SJCRH30 (cell line): ENCODE data around the gene KCNT2. TPM values are rescaled to one million over a fixed set of nuclear protein-coding genes. Genes with fewer than 3 reads are reported as not detected.
"Not testable (repeated sequence)": the region's sequence is repeated elsewhere in the genome, so short reads cannot be mapped to it uniquely, and the experiment has no call there.

Experiments used
- DNase-seq, 2 experiments: peaks; one replicate each; pipeline ENCODE4 v3.0.0-alpha.2; 2015 to 2020
- H3K27ac ChIP-seq: fragments of 250-450 bp; sonication (Bioruptor Pico); 2 replicates; pipeline ENCODE4 v1.5.1; 2020; ENCODE audit warnings: mild to moderate bottlenecking, moderate library complexity
- H3K27me3 ChIP-seq: fragments of 250-450 bp; sonication (Bioruptor Pico); 2 replicates; pipeline ENCODE4 v1.5.1; 2020; ENCODE audit warnings: mild to moderate bottlenecking, moderate library complexity
- H3K36me3 ChIP-seq: fragments of 250-450 bp; sonication (Bioruptor Pico); 2 replicates; pipeline ENCODE4 v1.5.1; 2020; ENCODE audit warnings: mild to moderate bottlenecking, moderate library complexity
- H3K4me1 ChIP-seq: fragments of 250-450 bp; sonication (Bioruptor Pico); 2 replicates; pipeline ENCODE4 v1.5.1; 2020; ENCODE audit warnings: mild to moderate bottlenecking, moderate library complexity
- H3K4me3 ChIP-seq: fragments of 250-450 bp; sonication (Bioruptor Pico); 2 replicates; pipeline ENCODE4 v1.5.1; 2020; ENCODE audit warnings: mild to moderate bottlenecking, moderate library complexity
- H3K9me3 ChIP-seq: fragments of 250-450 bp; sonication (Bioruptor Pico); replicated peaks from 2 replicates; pipeline ENCODE4 v1.5.1; 2020; ENCODE audit warnings: mild to moderate bottlenecking, moderate library complexity
- total RNA-seq: library from RNA; depleted of rRNA; stranded (reverse); fragments of >200 nt; shearing (Covaris generic); gene quantifications from 2 replicates; pipeline ENCODE4 v1.2.3, GENCODE V29; 2014; rRNA removed

Gene KCNT2
- 1.3 and 2.7 TPM in 2 replicates for total RNA-seq

GRCh38 chr1:196608390-196609369 lies at the start of gene KCNT2:
Gene KCNT2, minus strand, starts transcription at chr1:196608440. Its CDS starts 131 bp downstream, at chr1:196608309.
- Histone ChIP-seq H3K9me3 (no peaks in the 10 kb centered on the region), H3K27ac (peak within 1 kb of the TSS; percentile 56), H3K4me3 (peak within 1 kb of the TSS; percentile 57), H3K4me1 (no peaks in the 10 kb centered on the region), H3K36me3 (no peaks in the 10 kb centered on the region), H3K27me3 (no peaks in the 10 kb centered on the region)
- peak; percentile 74 to 78 for DNase-seq

GRCh38 chr1:196655494-196655893 lies 47.3 kb upstream of the KCNT2 start:
- Histone ChIP-seq H3K36me3 (no peaks in the 10 kb centered on the region), H3K9me3 (no peaks in the 10 kb centered on the region), H3K27ac (no peak overlapping the region), H3K4me1 (no peaks in the 10 kb centered on the region; the same call in 1 of the 2 replicates), H3K4me3 (no peak overlapping the region), H3K27me3 (no peaks in the 10 kb centered on the region)
- peak in 1 of 2 experiments; percentile 6 for DNase-seq

- no peaks in the 10 kb centered on the region for H3K27me3 ChIP-seq
- H3K36me3 ChIP-seq, result no peaks in the 10 kb centered on the region
- no peak overlapping the region for H3K27ac ChIP-seq
- H3K9me3 ChIP-seq, result no peaks in the 10 kb centered on the region
- no peak for DNase-seq
- no peaks in the 10 kb centered on the region; the same call in 1 of the 2 replicates for H3K4me1 ChIP-seq
- no peak overlapping the region for H3K4me3 ChIP-seq
Observed at GRCh38 chr1:196655071-196655470, 46.8 kb upstream of the KCNT2 start.

- peak overlapping the region; percentile 91; the same call in 1 of the 2 replicates for H3K27ac ChIP-seq
- H3K9me3 ChIP-seq, result no peaks in the 10 kb centered on the region
- H3K4me1 ChIP-seq, result peaks cover under 1% of the 10 kb centered on the region; the same call in 1 of the 2 replicates
- H3K36me3 ChIP-seq, result no peaks in the 10 kb centered on the region
- peak overlapping the region; percentile 57 for H3K4me3 ChIP-seq
- peak in 1 of 2 experiments; percentile 6 for DNase-seq
- H3K27me3 ChIP-seq, result no peaks in the 10 kb centered on the region
Observed at GRCh38 chr1:196654271-196654670, 46.0 kb upstream of the KCNT2 start.

- Histone ChIP-seq H3K4me3 (peak within 1 kb of the TSS; percentile 57), H3K27me3 (no peaks in the 10 kb centered on the region), H3K36me3 (no peaks in the 10 kb centered on the region), H3K27ac (peak within 1 kb of the TSS; percentile 91), H3K9me3 (no peaks in the 10 kb centered on the region), H3K4me1 (peaks cover 3% of the 10 kb centered on the region; the same call in 1 of the 2 replicates)
- DNase-seq, result peak; percentile 42 to 76
Observed at GRCh38 chr1:196651637-196652215, 43.5 kb upstream of the KCNT2 start, which contains the start of gene CFH. Gene CFH, plus strand, starts transcription at chr1:196652043. Its CDS starts 75 bp downstream, at chr1:196652118.

GRCh38 chr1:196651079-196651478 lies 42.8 kb upstream of the KCNT2 start:
- Histone ChIP-seq H3K27ac (peak overlapping the region; percentile 91), H3K4me3 (peak overlapping the region; percentile 57)
- peak; percentile 23 to 54 for DNase-seq

GRCh38 chr1:196650403-196650802 lies 42.2 kb upstream of the KCNT2 start:
- H3K4me1 ChIP-seq, result peaks cover 3% of the 10 kb centered on the region; the same call in 1 of the 2 replicates
- peak overlapping the region; percentile 91 for H3K27ac ChIP-seq
- DNase-seq, result peak; percentile 91 to 93
- no peaks in the 10 kb centered on the region for H3K36me3 ChIP-seq
- no peaks in the 10 kb centered on the region for H3K9me3 ChIP-seq
- no peaks in the 10 kb centered on the region for H3K27me3 ChIP-seq
- peak overlapping the region; percentile 57 for H3K4me3 ChIP-seq

More at GRCh38 chr1:196651079-196651478, 42.8 kb upstream of the KCNT2 start:
- Histone ChIP-seq H3K9me3 (no peaks in the 10 kb centered on the region), H3K4me1 (peaks cover 3% of the 10 kb centered on the region; the same call in 1 of the 2 replicates), H3K27me3 (no peaks in the 10 kb centered on the region), H3K36me3 (no peaks in the 10 kb centered on the region)

- Histone ChIP-seq H3K9me3 (no peaks in the 10 kb centered on the region), H3K36me3 (no peaks in the 10 kb centered on the region), H3K27me3 (no peaks in the 10 kb centered on the region), H3K4me1 (0 out of 2 replicates have a peak, but pooled peaks cover 3% of the 10 kb centered on the region), H3K27ac (peak overlapping the region; percentile 91), H3K4me3 (peak overlapping the region; percentile 57)
- peak in 1 of 2 experiments; percentile 42 for DNase-seq
Observed at GRCh38 chr1:196649990-196650389, 41.8 kb upstream of the KCNT2 start.

- Histone ChIP-seq H3K36me3 (no peaks in the 10 kb centered on the region), H3K27me3 (no peaks in the 10 kb centered on the region), H3K27ac (no peak overlapping the region), H3K9me3 (no peaks in the 10 kb centered on the region), H3K4me1 (no peaks in the 10 kb centered on the region), H3K4me3 (no peak overlapping the region)
- DNase-seq, result no peak
Observed at GRCh38 chr1:196640976-196641375, 32.7 kb upstream of the KCNT2 start.

GRCh38 chr1:196639291-196639690 lies 31.1 kb upstream of the KCNT2 start:
- not testable (repeated sequence) for H3K36me3 ChIP-seq, H3K27me3 ChIP-seq, H3K27ac ChIP-seq, DNase-seq, H3K9me3 ChIP-seq, H3K4me3 ChIP-seq, H3K4me1 ChIP-seq

GRCh38 chr1:196638466-196638865 lies 30.2 kb upstream of the KCNT2 start:
- Histone ChIP-seq H3K27ac (no peak overlapping the region), H3K27me3 (no peaks in the 10 kb centered on the region)
- no peak for DNase-seq

GRCh38 chr1:196637606-196638005 lies 29.4 kb upstream of the KCNT2 start:
- Histone ChIP-seq H3K27ac (no peak overlapping the region), H3K9me3 (no peaks in the 10 kb centered on the region), H3K27me3 (no peaks in the 10 kb centered on the region), H3K36me3 (no peaks in the 10 kb centered on the region), H3K4me1 (no peaks in the 10 kb centered on the region), H3K4me3 (no peak overlapping the region)
- DNase-seq, result no peak

More at GRCh38 chr1:196638466-196638865, 30.2 kb upstream of the KCNT2 start:
- no peaks in the 10 kb centered on the region for H3K9me3 ChIP-seq
- no peaks in the 10 kb centered on the region for H3K36me3 ChIP-seq
- no peak overlapping the region for H3K4me3 ChIP-seq
- H3K4me1 ChIP-seq, result no peaks in the 10 kb centered on the region

- no peaks in the 10 kb centered on the region for H3K36me3 ChIP-seq
- no peak for DNase-seq
- no peaks in the 10 kb centered on the region for H3K27me3 ChIP-seq
- no peaks in the 10 kb centered on the region for H3K4me1 ChIP-seq
- H3K9me3 ChIP-seq, result no peaks in the 10 kb centered on the region
- no peak overlapping the region for H3K4me3 ChIP-seq
- H3K27ac ChIP-seq, result no peak overlapping the region
Observed at GRCh38 chr1:196628838-196629237, 20.6 kb upstream of the KCNT2 start.

GRCh38 chr1:196623079-196623478 lies 14.8 kb upstream of the KCNT2 start:
- Histone ChIP-seq H3K4me1 (no peaks in the 10 kb centered on the region), H3K9me3 (no peaks in the 10 kb centered on the region), H3K4me3 (no peak overlapping the region), H3K36me3 (no peaks in the 10 kb centered on the region), H3K27ac (no peak overlapping the region), H3K27me3 (no peaks in the 10 kb centered on the region)
- no peak for DNase-seq

GRCh38 chr1:196619721-196620120 lies 11.5 kb upstream of the KCNT2 start:
- Histone ChIP-seq H3K4me1 (no peaks in the 10 kb centered on the region), H3K27ac (no peak overlapping the region), H3K36me3 (no peaks in the 10 kb centered on the region), H3K9me3 (no peaks in the 10 kb centered on the region), H3K27me3 (no peaks in the 10 kb centered on the region), H3K4me3 (no peak overlapping the region)
- DNase-seq, result no peak
